Esophagus muscularis mucosa (tissue), 4 donors: ENCODE data around the gene TMEM222. TPM values are rescaled to one million over a fixed set of nuclear protein-coding genes. Genes with fewer than 3 reads are reported as not detected.

Experiments used
- DNase-seq: peaks from one replicate; pipeline ENCODE4 v3.0.0-alpha.2; 2017; ENCODE audit errors: extremely low spot score
- H3K27ac ChIP-seq, 4 donors: fragments of 200-600 bp; sonication (generic); replicated peaks in 1 of 4; 1 replicate in 3 of 4; 2 replicates in 1 of 4; pipeline ENCODE4 v1.5.1; 2016 to 2019; ENCODE audit warnings: mild to moderate bottlenecking in 1 of 4
- H3K27me3 ChIP-seq, 4 donors: fragments of 200-600 bp; sonication (generic); one replicate each; pipeline versions ENCODE4 v1.5.1 to v1.6.0; 2016 to 2019
- H3K36me3 ChIP-seq, 4 donors: fragments of 200-600 bp; sonication (generic); one replicate each; pipeline ENCODE4 v1.5.1; 2016 to 2019
- H3K4me1 ChIP-seq, 4 donors: fragments of 200-600 bp; sonication (generic); one replicate each; pipeline ENCODE4 v1.5.1; 2016 to 2019
- H3K4me3 ChIP-seq, 4 donors: fragments of 200-600 bp; sonication (generic); 1 replicate in 2 of 4; 2 replicates in 2 of 4; pipeline ENCODE4 v1.5.1; 2016 to 2019; ENCODE audit warnings: mild to moderate bottlenecking in 4 of 4, moderate library complexity in 1 of 4
- H3K9me3 ChIP-seq, 4 donors: fragments of 200-600 bp; sonication (generic); 1 replicate in 3 of 4; 2 replicates in 1 of 4; pipeline ENCODE4 v1.5.1; 2016 to 2019
- EP300 ChIP-seq: sonication (generic); formaldehyde crosslinking; IDR thresholded peaks from one replicate; pipeline ENCODE4 v1.6.1; 2017; ENCODE audit warnings: antibody characterized with exemption
- POLR2A ChIP-seq: fragments of 450-650 bp; IDR thresholded peaks from one replicate; pipeline ENCODE4 v1.6.1; 2017; ENCODE audit warnings: antibody characterized with exemption, moderate library complexity, mild to moderate bottlenecking, low read depth
- POLR2AphosphoS5 ChIP-seq, 2 donors: sonication (generic); formaldehyde crosslinking; IDR thresholded peaks; one replicate each; pipeline ENCODE4 v1.6.1; 2017; ENCODE audit warnings: antibody characterized with exemption in 2 of 2
- WGBS: methylation state at CpG from one replicate; pipeline ENCODE4 v1.1.5; 2018; 5-methylcytosine and 5-hydroxymethylcytosine counted together
- intact Hi-C: fragments of 100-400 bp; cut with DNase I; formaldehyde crosslinking; loops from one replicate; pipeline ENCODE4 v1.15.1; 2023
- total RNA-seq, 4 donors: library from RNA; depleted of rRNA; stranded (reverse); fragments of >200 nt; gene quantifications; one replicate each; pipeline versions ENCODE4 v1.1.0 to v1.2.1, GENCODE V29; 2016
- TF ChIP-seq, protein P1 (sequence below), 3 experiments: fragments of 200-600 bp in 2 of 3; fragments of 450-650 bp in 1 of 3; sonication (generic) in 2 of 3; IDR thresholded peaks; one replicate each; pipeline ENCODE4 v1.5.1; 2017 to 2019; ENCODE audit warnings: antibody characterized with exemption in 3 of 3, mild to moderate bottlenecking in 2 of 3, moderate library complexity in 1 of 3

Gene TMEM222
- total RNA-seq, 4 donors from 2014 or later = 23.3 to 35.3 (median 31.8) TPM

DNA sequence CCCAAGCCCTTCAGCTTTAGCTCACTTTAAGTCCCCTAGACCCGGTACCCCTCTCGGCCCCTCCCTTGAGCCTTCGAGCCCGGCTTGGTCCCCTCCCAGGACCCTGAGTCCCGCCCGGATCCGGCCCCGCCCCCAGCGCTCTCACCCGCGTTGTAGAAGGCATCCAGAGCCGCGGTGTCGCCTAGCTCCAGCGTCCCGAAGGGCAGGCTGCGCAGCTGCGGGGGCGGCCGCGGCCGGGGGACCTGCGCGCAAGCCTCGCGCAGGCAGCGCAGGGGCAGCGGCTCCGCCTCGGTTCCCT, 44.1 kb downstream of the TMEM222 start:
- WGBS = 0% methylated on average over 6 of the region's 30 CpGs
- H3K9me3 ChIP-seq = no peaks in the 10 kb centered on the region
- peak; percentile 17 for TF ChIP-seq POLR2A
- TF ChIP-seq POLR2AphosphoS5 (IDR thresholded peaks at IDR 0.05) = no peak
- peak overlapping the region; percentile 77 to 96 (median 89) for H3K4me3 ChIP-seq
- H3K4me1 ChIP-seq = peaks cover 37 to 51% (median 44%) of the 10 kb centered on the region in 4 donors
- peak overlapping the region; percentile 98 to 100 (median 99) for H3K27ac ChIP-seq
- H3K27me3 ChIP-seq = no peaks in the 10 kb centered on the region
- peaks cover 36 to 42% (median 37%) of the 10 kb centered on the region in 4 donors for H3K36me3 ChIP-seq
- peak; percentile 94 for DNase-seq
- intact Hi-C loops = no loop called here

DNA sequence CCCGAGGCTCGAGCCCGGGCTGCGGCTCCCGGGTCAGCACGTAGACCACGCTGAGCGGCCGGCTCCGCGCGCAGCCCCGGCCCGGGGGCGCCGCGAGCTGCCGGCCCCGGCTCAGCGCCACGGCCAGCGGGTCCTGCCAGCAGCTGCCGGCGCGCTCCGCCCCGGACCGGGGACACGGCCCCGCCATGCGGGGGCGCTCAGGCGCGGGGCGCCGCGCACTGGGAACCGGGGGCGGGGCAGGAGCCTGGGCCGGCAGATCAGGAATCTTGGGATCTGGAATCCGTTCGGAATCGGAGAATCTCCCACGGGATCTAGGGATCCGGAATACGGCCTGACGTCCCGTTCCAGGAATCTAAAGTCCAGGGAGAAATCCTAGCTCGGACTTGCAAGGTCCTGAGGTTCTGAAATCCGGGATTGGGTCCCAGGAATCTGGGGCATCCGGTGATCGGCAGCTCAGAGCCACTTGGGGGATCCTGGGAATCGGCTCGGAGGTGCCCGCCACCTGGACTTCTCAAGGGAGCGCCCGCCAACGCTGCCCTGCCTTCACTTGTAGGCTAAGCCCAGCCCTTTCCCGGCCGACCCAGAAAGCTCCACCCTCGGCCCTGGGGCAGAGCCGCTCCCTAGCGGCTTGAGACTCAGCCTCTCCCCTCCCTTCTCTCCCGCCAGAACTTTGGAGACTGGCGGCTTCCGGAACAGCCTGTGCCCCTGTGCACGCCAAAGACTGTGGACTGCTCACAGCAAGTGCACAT, 44.6 kb downstream of the TMEM222 start, which contains the start of gene MAP3K6:
Gene MAP3K6, minus strand, starts transcription at position 551 of the 749 bp plus-strand sequence. Its CDS starts 364 bp downstream, at position 187.
- intact Hi-C loops = no loop called here
- WGBS = 0% methylated on average over 10 of the region's 67 CpGs
- Histone ChIP-seq H3K36me3 (peaks cover 31 to 36% (median 32%) of the 10 kb centered on the region in 4 donors), H3K9me3 (no peaks in the 10 kb centered on the region), H3K4me3 (peak within 1 kb of the TSS; percentile 77 to 96 (median 89)), H3K4me1 (peaks cover 37 to 49% (median 44%) of the 10 kb centered on the region in 4 donors), H3K27me3 (no peaks in the 10 kb centered on the region), H3K27ac (peak within 1 kb of the TSS; percentile 98 to 100 (median 99))
- TF ChIP-seq POLR2A (peak; percentile 88), POLR2AphosphoS5 (IDR thresholded peaks at IDR 0.05) (peak; percentile 93 to 96), EP300 (peak; percentile 52)
- TF ChIP-seq, protein P1, sequence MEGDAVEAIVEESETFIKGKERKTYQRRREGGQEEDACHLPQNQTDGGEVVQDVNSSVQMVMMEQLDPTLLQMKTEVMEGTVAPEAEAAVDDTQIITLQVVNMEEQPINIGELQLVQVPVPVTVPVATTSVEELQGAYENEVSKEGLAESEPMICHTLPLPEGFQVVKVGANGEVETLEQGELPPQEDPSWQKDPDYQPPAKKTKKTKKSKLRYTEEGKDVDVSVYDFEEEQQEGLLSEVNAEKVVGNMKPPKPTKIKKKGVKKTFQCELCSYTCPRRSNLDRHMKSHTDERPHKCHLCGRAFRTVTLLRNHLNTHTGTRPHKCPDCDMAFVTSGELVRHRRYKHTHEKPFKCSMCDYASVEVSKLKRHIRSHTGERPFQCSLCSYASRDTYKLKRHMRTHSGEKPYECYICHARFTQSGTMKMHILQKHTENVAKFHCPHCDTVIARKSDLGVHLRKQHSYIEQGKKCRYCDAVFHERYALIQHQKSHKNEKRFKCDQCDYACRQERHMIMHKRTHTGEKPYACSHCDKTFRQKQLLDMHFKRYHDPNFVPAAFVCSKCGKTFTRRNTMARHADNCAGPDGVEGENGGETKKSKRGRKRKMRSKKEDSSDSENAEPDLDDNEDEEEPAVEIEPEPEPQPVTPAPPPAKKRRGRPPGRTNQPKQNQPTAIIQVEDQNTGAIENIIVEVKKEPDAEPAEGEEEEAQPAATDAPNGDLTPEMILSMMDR (IDR thresholded peaks at IDR 0.05) = peak; percentile 20 to 51 (median 43)
- DNase-seq = peak; percentile 98

DNA sequence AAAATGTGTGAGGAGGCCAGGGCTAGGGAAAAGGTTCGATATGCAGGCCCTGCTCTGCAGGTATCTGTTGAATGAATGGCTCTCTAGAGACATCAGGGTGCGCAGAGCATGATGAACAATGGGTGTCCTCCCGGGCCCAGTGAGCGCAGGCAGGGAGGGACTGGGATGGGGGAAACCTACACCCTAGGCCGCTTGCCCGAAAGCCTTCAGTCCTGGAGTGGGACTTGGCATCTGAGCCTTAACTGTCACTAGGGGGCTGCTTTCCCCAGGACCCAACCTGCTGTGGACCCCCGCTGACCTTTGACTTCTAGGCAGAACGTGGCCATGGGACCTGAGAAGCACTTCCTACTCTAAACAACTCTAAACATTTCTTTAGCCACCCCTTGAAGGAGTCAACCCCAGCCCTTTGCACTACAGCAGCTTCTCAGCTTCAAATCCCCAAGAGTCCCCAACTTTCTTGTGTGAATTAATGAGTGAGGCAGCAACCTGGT, 45.2 kb downstream of the TMEM222 start:
- H3K36me3 ChIP-seq = peaks cover 25 to 30% (median 26%) of the 10 kb centered on the region in 4 donors
- 35% methylated on average over 6 of the region's 8 CpGs for WGBS
- H3K27ac ChIP-seq = peak overlapping the region; percentile 98 to 100 (median 99)
- DNase-seq = no peak
- TF ChIP-seq POLR2A (no peak), POLR2AphosphoS5 (IDR thresholded peaks at IDR 0.05) (peak in 1 of 2 donors; percentile 66), EP300 (no peak)
- TF ChIP-seq, protein P1 (IDR thresholded peaks at IDR 0.05) = no peak
- H3K4me3 ChIP-seq = peak overlapping the region; percentile 77 to 96 (median 89)
- H3K27me3 ChIP-seq = no peaks in the 10 kb centered on the region
- H3K4me1 ChIP-seq = peaks cover 37 to 49% (median 44%) of the 10 kb centered on the region in 4 donors
- intact Hi-C loops = no loop called here
- no peaks in the 10 kb centered on the region for H3K9me3 ChIP-seq

DNA sequence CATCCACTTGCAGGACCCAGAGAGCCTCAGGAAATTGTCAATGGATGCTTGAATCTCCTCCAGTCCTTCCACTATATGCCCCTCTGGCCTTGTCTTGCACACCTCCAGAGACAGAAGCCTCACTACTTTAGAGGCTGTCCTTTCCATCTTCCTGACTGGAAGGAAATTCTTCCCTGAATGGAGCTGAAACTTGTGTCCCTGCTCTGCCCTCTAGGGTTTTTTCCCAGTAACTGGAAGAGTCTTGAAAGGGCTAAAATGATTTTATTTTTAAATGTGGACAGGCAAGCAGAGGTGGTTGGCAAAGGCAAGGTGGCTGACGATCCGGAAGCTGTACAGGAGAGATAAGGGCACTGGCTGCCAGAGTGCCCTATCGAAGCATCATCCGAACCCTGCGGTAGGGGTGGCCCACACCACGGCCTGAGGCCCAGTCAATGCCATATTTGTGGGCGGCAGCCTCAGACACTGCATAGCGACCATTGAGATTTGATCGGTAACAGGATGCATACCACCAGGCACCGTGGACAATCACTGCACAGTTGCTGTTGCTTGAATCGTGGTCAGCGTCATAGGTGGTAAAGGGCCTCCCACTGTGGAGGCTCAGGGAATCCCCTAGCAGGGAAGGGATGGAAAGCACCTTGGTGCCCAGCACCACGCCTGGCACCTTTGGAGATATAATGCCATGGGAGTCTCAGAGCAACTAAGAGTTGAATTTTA, 47.1 kb downstream of the TMEM222 start:
- Histone ChIP-seq H3K4me3 (no peak overlapping the region), H3K36me3 (peaks cover 7 to 12% (median 8%) of the 10 kb centered on the region in 4 donors), H3K27ac (peak overlapping the region in 1 of 4 donors; percentile 6), H3K9me3 (no peaks in the 10 kb centered on the region), H3K4me1 (peaks cover 33 to 43% (median 41%) of the 10 kb centered on the region in 4 donors), H3K27me3 (no peaks in the 10 kb centered on the region)
- DNase-seq = no peak
- no peak for TF ChIP-seq POLR2AphosphoS5 (IDR thresholded peaks at IDR 0.05)
- TF ChIP-seq, protein P1 (IDR thresholded peaks at IDR 0.05) = peak in 1 of 3 experiments; percentile 15
- no peak for TF ChIP-seq POLR2A
- TF ChIP-seq EP300 = no peak
- intact Hi-C loops = no loop called here
- WGBS = 70% methylated on average over 12 of the region's 13 CpGs
